Brain microvascular endothelial cell (primary cell): ENCODE measurements around the gene AP5B1.
"Not testable (repeated sequence)": the region's sequence is repeated elsewhere in the genome, so short reads cannot be mapped to it uniquely, and the experiment has no call there.

ENCODE experiments used
- DNase-seq: peaks from one replicate; pipeline ENCODE4 v3.0.0-alpha.2; 2020
- H3K27ac ChIP-seq: fragments of 250-450 bp; sonication (Bioruptor Pico); 2 replicates; pipeline ENCODE4 v1.5.1; 2020; ENCODE audit warnings: mild to moderate bottlenecking, moderate library complexity
- H3K27me3 ChIP-seq: fragments of 250-450 bp; sonication (Bioruptor Pico); replicated peaks from 2 replicates; pipeline ENCODE4 v1.5.1; 2020; ENCODE audit warnings: mild to moderate bottlenecking
- H3K36me3 ChIP-seq: fragments of 250-450 bp; sonication (Bioruptor Pico); replicated peaks from 2 replicates; pipeline ENCODE4 v1.5.1; 2020; ENCODE audit warnings: mild to moderate bottlenecking
- H3K4me3 ChIP-seq: 2 replicates; pipeline ENCODE4 v1.5.1; 2011; ENCODE audit warnings: low read depth, mild to moderate bottlenecking, control low read depth, low read length, moderate library complexity
- CTCF ChIP-seq: IDR thresholded peaks from 2 replicates; pipeline ENCODE4 v1.5.1; 2011; ENCODE audit warnings: low read depth, mild to moderate bottlenecking, moderate library complexity, low read length, control low read depth, inconsistent platforms; ENCODE audit errors: missing control alignments
- in situ Hi-C: cut with HindIII; loops from 2 replicates; pipeline ENCODE4 v1.10.0; 2017; ENCODE audit warnings: low sequenced_read_pairs, low pct_ligation_motif_present

AP5B1 gene

GRCh38 chr11:65744026-65744698 is 36.6 kb downstream of the AP5B1 start:
- Histone ChIP-seq H3K36me3 (no peaks in the 10 kb centered on the region), H3K27ac (no peak overlapping the region), H3K4me3 (no peak overlapping the region), H3K27me3 (peaks cover 2% of the 10 kb centered on the region)
- in situ Hi-C loops = no loop called here
- peak; percentile 49 for TF ChIP-seq CTCF
- DNase-seq = no peak

- peaks cover 2% of the 10 kb centered on the region for H3K27me3 ChIP-seq
- no peak overlapping the region for H3K27ac ChIP-seq
- H3K36me3 ChIP-seq = no peaks in the 10 kb centered on the region
- in situ Hi-C loops = no loop called here
- no peak for DNase-seq
- TF ChIP-seq CTCF = no peak
- H3K4me3 ChIP-seq = no peak overlapping the region
Observed at GRCh38 chr11:65743681-65744025, 37.1 kb downstream of the AP5B1 start.

- H3K36me3 ChIP-seq = no peaks in the 10 kb centered on the region
- in situ Hi-C loops = no loop called here
- no peak overlapping the region for H3K27ac ChIP-seq
- H3K4me3 ChIP-seq = no peak overlapping the region
- TF ChIP-seq CTCF = no peak
- H3K27me3 ChIP-seq = no peaks in the 10 kb centered on the region
- no peak for DNase-seq
Observed at GRCh38 chr11:65742353-65742752, 38.4 kb downstream of the AP5B1 start.

GRCh38 chr11:65741185-65741584 is 39.6 kb downstream of the AP5B1 start:
- no peak for DNase-seq
- no peak for TF ChIP-seq CTCF
- Histone ChIP-seq H3K36me3 (no peaks in the 10 kb centered on the region), H3K4me3 (no peak overlapping the region), H3K27me3 (no peaks in the 10 kb centered on the region), H3K27ac (no peak overlapping the region)
- in situ Hi-C loops = no loop called here

GRCh38 chr11:65739022-65739421 is 41.8 kb downstream of the AP5B1 start:
- no peak for DNase-seq
- TF ChIP-seq CTCF = no peak
- Histone ChIP-seq H3K27ac (no peak overlapping the region), H3K27me3 (no peaks in the 10 kb centered on the region), H3K4me3 (no peak overlapping the region), H3K36me3 (no peaks in the 10 kb centered on the region)
- in situ Hi-C loops = no loop called here

GRCh38 chr11:65736810-65737209 is 44.0 kb downstream of the AP5B1 start:
- Histone ChIP-seq H3K4me3 (no peak overlapping the region), H3K27ac (no peak overlapping the region), H3K36me3 (no peaks in the 10 kb centered on the region), H3K27me3 (no peaks in the 10 kb centered on the region)
- in situ Hi-C loops = no loop called here
- TF ChIP-seq CTCF = no peak
- DNase-seq = no peak

- H3K27me3 ChIP-seq, in situ Hi-C loops: not testable (repeated sequence)
Observed at GRCh38 chr11:65735111-65735510, 45.7 kb downstream of the AP5B1 start.

More at GRCh38 chr11:65735111-65735510, 45.7 kb downstream of the AP5B1 start:
- H3K4me3 ChIP-seq, H3K27ac ChIP-seq, H3K36me3 ChIP-seq, DNase-seq: not testable (repeated sequence)
